Activated CD8-positive, alpha-beta memory T cell treated with anti-CD3 and anti-CD28 coated beads for 4 hours (primary cell): Measurements from ENCODE around the gene SCART1.
"Not testable (repeated sequence)": the region's sequence is repeated elsewhere in the genome, so short reads cannot be mapped to it uniquely, and the experiment has no call there.

Source experiments
- DNase-seq, 2 donors: peaks; one replicate each; pipeline ENCODE4 v3.0.0-alpha.2; 2020; ENCODE audit warnings: low read depth in 2 of 2

Gene SCART1

DNA sequence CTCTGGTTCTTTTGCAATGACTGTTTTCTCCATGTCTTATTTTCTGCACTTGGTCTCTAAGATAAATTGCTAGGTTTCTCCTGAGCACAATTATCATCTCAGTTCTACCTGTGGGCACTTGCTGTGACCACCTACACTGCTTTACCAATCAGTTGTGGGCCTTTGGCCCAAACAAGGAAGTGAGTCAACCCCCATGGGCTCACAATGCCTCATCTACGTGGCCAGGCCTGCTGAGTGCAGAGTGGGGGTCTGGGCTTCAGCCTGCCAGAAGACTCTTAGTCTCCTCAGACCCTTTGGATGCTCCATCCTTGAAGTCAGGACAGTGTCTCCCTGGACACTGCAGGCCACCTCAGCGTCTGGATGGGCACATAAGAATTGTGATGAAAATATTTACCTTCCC lies 20.3 kb downstream of the SCART1 start:
- no peak for DNase-seq

DNA sequence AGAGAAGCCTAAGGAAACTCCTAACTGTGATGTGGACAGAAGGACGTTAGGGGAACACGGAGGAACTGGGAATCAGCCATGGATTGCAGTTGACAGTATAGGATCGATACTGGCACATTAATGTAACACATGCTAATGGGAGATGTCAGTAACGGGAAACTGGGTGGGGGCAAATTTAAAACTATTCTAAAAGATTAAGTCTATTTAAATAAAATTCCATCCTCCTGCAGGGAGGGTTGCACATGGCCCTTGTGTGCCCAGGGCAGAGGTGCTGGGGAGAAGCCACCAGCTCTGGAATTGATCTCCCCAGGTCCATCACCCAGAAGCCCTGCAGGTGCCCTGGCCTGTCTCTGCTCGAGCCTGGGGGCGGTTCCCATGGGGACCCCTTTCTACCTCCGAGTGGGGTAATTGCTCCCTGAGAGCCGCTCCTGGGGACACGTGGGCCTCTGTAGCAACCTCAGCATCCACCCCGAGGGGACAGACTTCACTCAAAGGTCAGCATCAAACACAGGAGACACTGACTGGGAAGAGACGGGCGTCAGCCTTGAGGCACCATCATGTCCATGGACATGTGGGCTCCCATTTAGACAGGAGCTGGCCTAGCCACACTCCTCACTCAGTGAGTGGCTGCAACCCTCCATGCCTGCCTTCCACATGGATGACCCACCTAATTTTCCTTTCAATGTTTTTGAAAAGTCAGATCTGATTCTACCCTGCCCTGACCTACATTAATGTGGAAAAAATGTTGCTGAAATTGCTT lies 21.1 kb downstream of the SCART1 start:
- DNase-seq = no peak

DNA sequence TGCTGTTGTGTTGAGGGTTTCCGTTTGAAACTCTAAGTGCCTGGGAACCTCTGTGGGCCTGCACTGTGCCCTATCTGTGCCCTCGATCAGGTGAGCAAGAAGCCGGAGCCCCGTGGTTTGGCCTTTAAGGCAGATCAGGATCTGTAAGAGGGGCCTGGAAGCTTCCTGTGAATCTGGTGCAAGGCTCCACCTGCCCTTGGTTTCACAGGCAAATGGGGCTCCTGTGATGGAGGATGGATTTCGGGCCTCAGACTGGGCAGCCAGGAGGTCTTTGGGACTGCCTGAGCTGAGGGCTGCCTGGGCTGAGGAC lies 21.6 kb downstream of the SCART1 start:
- DNase-seq = no peak

DNA sequence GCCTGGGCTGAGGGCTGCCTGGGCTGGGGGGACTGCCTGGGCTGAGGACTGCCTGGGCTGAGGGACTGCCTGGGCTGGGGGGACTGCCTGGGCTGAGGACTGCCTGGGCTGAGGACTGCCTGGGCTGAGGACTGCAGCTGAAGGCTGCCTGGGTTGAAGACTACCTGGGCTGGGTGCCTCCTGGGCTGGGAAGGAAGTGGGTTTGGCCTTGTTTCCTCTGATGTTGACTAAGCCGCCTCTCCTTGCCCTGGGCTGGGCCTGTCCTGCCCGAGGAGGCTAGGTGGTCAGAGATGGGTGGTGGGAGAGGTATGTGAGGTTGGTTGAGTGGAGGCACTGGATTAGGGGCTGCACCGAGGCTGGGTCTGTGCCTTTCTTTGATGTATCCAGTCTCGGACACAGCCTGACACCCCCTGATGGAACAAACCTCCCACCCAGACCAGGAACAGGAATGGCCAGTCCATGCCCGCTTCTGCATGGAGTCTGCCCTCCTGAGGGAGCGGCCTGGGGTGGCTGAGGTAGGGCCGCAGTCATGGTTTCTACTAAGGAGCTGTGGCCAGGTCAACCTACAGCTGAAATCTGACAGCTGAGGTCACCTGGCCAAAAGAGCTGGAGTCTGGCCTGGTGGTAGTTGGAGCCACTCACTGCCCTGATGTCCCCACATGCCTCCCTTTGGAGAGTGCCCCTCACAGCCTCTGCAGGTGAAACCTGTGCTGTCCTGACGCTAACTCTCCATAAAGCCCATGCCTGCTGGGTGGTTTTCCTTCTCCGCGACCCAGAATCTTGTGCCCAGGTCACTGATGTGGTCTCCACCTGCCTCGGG lies 22.3 kb downstream of the SCART1 start:
- DNase-seq = no peak

DNA sequence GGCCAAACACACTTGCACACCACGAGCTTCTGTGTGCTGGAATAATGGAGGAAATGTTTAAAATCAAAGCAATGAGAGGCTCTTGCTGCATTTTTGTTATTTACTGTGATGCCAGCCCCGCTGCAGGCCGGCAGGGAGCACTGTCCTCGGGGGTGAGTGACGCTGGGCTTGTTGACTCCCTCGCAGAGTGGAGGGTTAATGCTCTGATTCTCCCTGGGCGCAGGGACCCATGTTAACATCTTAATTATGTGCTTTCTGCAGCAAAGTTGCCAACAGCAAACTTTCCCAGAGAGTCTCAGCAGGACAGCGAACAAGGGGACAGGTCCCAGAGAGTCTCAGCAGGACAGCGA lies 22.9 kb downstream of the SCART1 start:
- DNase-seq = no peak

DNA sequence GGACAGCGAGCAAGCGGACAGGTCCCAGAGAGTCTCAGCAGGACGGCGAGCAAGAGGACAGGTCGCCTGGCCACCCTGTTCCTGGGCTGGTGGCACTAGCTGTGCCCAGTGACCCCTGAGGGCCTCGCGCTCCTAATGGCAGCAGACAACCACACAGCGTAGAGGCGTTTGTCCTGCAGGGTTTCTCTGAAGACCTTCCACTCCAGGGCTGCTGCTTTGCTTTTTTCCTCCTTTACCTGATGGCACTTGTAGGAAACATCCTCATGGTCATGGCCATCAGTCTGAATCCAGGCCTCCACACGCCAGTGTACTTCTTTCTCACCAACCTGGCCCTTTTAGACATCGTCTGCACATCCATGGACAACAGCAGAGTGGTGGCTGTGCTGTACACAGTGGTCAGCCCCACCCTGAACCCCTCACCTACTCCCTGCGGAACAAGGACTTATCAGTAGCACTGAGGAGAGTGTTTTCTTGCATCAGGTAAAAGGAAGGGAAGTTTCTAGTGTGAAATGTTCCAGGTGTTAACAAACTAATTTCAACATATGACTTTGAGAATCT lies 27.4 kb downstream of the SCART1 start:
- DNase-seq = no peak

DNA sequence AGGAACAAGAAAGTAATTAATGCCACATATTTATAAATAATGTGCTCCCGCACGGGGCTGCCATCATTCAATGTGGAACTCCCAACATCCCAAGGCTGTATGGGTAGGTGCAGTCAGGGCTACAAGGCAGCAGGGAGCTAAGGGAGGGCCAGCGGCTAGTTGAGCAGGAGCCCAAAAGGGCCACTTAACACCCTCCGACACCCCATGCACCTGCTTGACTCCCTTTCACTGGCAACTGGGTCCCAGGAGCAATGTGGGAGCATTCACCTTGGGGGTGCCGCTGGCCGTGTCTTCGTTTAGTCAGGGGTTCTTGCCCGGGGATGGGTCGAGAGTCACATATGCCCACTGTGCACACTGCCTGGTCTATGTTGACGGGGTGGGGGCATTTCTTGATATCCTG lies 27.9 kb downstream of the SCART1 start:
- no peak for DNase-seq

DNA sequence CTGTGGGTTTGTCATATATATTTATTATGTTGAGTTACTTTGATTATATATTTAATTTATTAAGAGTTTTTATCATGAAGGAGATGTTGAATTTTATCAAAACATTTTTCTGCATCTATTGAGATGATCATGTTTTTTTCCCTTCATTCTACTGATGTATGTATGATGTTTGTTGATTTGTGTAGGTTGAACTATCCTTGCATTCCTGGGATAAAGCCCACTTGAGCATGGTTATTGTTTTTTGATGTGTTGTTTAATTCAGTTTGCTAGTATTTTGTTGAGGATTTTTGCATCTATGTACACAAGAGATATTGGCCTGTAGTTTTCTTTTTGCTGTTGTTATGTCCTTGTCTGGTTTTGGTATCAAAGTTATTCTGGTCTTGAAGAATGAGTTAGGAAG lies 31.1 kb downstream of the SCART1 start:
- no peak for DNase-seq

DNA sequence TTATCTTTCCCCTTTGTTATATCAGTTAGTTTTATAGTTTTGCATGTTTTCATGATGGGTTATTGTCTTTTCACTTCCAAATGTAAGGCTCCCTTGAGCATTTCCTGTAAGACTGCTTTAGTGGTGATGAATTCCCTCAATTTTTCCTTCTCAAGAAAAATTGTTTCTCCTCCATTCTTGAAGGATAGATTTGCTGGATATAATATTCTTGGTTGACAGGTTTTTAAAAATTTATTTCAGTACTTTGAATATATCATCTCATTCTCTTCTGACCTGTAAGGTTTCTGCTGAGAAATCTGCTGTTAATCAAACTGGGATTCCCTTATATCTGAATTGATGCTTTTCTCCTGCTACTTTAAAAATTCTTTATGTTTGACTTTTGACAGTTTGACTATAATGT lies 33.3 kb downstream of the SCART1 start:
- no peak for DNase-seq

DNA sequence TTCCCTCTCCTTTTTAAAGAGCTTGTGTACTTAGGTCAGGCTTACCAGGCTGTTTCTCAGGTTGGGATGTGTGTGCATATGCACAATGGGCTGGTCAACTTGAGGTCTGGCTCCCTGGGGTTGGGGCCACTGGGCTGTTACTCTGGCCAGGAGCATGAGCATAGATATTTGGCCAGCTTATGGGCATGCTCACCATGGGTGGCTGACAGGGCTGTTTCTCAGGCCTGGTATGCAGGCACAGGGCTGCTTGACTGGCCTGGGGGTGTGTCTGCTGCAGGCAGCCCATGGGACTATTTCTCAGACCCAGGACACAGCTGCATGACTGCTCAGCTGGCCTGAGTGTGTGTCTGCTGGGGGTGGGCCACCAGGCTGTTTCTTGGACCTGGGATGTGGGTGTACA lies 34.6 kb downstream of the SCART1 start:
- no peak for DNase-seq

DNA sequence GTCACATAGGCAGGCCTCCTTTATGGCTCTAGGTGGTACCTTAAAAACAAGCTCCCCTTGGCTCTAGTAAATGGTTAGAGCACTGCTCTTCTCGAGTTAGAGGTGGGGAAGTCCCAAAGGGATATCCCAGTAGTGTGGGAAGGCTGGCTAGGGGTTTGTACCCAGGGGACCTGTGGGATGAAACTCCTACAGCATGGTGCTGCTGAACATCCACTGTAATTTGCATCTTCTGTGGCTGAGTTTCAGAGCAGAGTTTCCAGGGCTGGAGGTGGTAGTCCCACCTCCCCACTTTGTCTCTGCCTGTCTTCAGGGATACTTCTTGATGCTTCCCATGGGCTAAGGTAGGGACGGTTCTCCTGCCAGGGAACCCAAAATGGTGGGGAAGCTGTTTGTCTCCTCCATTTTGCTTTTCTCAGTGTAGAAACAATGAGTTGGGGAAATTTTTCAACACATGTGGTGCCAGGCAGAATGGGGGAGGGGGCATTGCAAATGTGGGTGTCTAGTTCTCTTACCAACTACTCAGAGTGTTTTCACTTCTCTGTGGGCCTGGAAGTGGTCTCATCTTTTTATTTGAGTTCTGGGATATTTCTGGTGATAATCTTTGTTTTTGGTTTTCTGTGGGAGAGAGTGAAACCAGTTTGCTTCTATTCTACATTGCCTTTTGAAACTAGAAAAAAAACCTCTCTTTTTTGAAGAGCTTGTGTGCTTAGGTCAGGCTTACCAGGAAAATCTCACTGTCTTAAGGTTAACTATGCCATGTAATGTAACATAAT lies 36.3 kb downstream of the SCART1 start:
- DNase-seq = no peak

DNA sequence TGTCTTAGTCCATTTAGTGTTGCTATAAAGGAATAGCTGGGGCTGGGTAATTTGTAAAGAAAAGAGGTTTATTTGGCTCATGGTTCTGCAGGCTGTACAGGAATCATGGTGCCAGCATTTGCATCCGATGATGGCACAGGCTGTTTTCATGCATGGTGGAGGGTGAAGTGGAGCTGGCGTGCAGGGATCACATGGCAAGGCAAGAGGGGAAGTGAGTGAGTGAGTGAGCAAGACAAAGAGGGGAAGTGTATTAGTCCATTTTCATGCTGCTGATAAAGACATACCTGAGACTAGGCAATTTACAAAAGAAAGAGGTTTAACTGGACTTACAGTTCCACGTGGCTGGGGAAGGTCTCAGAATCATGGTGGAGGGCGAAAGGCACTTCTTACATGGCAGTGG lies 39.8 kb downstream of the SCART1 start:
- DNase-seq = not testable (repeated sequence)

DNA sequence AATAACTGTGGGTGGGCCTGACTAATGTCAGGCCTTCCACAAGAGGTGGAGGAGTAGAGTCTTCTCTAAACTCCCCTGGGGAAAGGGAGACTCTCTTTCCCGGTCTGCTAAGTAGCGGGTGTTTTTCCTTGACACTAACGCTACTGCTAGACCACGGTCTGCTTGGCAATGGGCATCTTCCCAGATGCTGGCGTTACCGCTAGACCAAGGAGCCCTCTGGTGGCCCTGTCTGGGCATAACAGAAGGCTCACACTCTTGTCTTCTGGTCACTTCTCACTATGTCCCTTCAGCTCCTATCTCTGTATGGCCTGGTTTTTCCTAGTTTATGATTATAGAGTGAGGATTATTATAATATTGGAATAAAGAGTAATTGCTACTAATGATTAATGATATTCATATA lies 43.6 kb downstream of the SCART1 start:
- not testable (repeated sequence) for DNase-seq

DNA sequence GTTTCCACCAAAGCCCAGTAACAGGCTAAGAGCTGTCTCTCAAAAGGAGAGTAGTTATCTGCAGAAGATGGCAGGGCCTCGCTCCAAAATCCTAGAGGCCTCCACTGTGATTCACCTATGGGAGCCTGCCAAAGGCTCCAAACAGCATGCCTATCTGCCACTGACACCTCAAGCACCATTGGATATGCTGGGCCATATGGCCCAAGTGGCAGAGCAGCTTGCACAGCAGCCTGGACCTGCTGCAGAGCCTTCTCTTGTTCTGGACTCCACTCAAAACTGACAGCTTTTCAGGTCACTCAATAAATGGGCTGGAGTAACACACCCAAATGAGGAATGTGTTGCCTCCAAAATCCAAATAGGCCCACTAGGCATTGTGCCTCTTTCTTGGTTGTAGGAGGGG lies 45.4 kb downstream of the SCART1 start:
- not testable (repeated sequence) for DNase-seq

DNA sequence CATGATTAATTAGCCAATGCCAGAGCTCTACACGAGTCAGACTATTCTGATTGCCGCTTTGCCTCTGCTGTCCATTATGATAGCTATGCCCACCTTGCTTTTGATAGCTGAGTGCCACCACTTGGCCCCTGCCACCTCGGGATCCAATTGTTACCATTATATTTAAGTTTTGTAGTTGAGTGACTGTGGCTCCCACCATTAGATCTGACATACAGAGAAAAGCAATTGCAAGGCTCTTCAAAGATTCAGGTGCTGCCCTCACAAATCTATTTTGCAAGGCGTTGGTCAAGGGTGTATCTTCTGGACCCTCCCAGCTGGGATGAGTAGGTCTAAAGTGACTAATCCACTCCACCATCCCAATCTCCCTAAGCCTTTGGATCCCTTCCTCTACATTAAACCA lies 47.2 kb downstream of the SCART1 start:
- DNase-seq = not testable (repeated sequence)

DNA sequence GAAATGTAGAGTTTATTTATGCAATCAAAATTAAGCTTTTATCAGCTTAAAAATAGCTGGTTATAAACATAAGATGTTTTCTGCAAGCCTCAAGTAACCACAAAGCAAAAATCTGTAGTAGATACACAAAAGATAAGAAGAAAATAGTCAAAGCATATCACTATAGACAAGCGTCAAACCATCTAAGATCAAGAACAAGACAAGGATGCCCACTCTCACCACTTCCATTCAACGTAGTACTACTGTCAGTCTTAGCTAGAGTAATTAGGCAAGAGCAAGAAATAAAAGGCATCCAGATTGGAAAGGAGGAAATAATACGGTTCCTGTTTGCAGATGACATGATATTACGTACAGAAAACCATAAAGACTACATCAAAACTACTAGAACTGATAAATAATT lies 56.0 kb downstream of the SCART1 start:
- no peak for DNase-seq

DNA sequence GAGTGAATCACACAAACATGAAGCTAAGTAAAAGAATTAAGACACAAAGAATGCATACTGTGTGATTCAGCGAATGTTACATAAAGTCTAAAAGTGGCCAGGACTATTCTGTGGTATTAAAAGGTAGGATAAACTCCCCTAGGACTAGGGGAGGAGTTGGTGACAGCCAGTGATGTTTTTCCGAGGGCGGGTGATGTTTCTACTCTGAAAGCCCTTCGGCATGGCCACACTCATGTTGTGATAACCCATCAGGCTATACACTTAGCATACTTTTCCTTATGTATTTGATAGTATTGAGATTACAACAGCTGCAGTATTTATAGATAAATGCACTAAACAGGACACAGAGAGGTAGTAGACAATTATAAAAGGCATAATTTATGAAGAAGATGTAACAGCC lies 57.7 kb downstream of the SCART1 start:
- no peak for DNase-seq

DNA sequence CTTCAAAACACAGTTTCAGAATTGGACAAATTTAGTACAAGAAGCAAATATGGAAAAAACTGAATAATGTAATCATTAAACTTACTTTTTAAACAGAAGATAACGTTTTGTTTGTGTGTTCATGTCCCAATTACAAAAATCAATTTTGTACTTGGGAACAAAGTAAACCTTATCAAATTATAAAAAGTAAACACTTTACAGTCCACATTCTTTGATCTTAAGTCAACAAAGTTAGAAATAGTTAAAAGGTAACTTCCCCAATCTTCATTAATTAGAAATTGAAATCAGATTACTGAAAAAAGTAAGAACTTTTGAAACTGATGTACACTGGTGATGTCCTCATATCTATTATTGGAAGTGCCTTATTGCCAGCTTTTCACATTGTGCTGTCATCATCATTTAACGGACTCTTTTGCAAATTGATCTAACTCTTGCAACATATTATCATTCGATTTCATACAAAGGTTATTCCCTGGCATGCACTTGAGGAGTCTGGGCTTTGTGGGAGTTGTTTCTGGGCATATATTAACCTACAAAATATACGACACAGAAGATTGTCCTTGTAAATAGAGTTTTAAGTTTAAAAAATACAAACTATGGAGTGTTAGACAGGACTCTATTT lies 58.3 kb downstream of the SCART1 start:
- no peak for DNase-seq

DNA sequence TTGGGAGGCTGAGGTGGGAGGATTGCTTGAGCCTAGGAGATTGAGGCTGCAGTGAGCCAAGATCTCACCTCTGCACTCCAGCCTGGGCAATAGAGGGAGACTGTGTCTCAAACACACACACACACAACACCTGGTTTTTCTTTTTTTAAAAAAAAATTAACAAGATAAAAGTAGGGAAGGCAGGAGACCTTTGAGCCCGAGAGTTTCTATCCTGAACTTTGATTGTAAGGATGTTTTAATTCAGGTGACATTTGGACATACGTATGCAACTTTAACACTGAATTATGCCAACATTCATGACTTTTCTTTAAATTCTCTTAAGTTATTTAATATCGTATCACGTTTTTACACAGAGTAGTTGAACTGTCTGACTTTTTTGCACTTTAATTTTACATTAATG lies 61.7 kb downstream of the SCART1 start:
- DNase-seq = no peak

DNA sequence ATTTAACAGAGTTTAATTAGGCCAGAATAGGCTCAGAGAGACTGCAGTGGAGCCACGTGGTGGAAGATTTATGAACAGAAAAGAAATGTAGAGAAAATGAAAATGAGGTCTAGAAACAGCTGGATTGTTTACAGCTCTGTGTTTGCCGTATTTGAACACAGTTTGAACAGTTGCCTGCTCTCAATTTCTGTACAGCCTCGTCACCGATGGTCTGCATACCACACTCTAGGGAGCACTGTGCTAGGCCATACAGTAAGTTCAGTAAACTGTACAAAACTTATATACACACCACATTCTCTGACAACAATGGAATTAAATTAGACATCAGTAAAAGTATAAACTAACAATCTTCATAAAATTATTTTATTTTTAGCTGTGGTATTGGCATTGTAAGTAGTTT lies 62.3 kb downstream of the SCART1 start:
- DNase-seq = no peak

DNA sequence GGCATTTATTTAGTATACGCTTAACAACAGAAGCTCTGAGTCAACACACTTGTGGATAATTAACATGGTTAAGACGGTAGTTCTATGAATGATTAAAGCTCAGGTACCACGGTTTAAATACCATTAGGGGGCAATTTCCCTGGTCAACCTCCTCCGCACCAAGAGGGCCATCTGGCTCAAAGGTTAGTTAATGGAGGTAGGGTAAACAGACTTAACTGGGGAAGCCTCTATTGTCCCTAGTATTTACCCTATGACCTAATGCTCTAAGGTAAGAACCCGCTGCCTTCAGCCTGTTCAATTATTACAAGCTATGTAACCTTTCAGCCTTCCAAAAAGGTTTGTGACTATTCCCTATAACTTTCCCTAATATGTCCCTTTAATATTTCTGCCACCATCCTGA lies 64.8 kb downstream of the SCART1 start:
- not testable (repeated sequence) for DNase-seq
